GM10847 (cell line): ENCODE results near the gene MMS19.
A peak's percentile ranks its signal among the peaks of the same experiment; 100 is the strongest.

Experiments
- POLR2A ChIP-seq: IDR thresholded peaks from 2 replicates; pipeline ENCODE4 v1.6.1; 2011; ENCODE audit not compliant: insufficient read length; ENCODE audit errors: extremely low read depth

The MMS19 gene

GRCh38 chr10:97498841-97499560 is 779 bp upstream of the MMS19 start, which contains the start of gene UBTD1:
Gene UBTD1, plus strand, starts transcription at chr10:97498924. Its CDS starts 280 bp downstream, at chr10:97499204.
- TF ChIP-seq POLR2A: no peak

- peak; percentile 45 for TF ChIP-seq POLR2A
Observed at GRCh38 chr10:97497572-97498075, 598 bp downstream of the MMS19 start.

- TF ChIP-seq POLR2A: no peak
Observed at GRCh38 chr10:97494863-97495506, 3.2 kb downstream of the MMS19 start.

- no peak for TF ChIP-seq POLR2A
Observed at GRCh38 chr10:97494151-97494550, 4.1 kb downstream of the MMS19 start.

GRCh38 chr10:97490592-97490991 is 7.6 kb downstream of the MMS19 start:
- TF ChIP-seq POLR2A: no peak

GRCh38 chr10:97485647-97486281 is 12.5 kb downstream of the MMS19 start:
- TF ChIP-seq POLR2A: no peak

GRCh38 chr10:97483921-97484320 is 14.3 kb downstream of the MMS19 start:
- no peak for TF ChIP-seq POLR2A

- no peak for TF ChIP-seq POLR2A
Observed at GRCh38 chr10:97483506-97483905, 14.7 kb downstream of the MMS19 start.

GRCh38 chr10:97482381-97482780 is 15.8 kb downstream of the MMS19 start:
- TF ChIP-seq POLR2A: no peak

GRCh38 chr10:97481071-97481470 is 17.2 kb downstream of the MMS19 start:
- TF ChIP-seq POLR2A: no peak

GRCh38 chr10:97479939-97480338 is 18.3 kb downstream of the MMS19 start:
- no peak for TF ChIP-seq POLR2A

- no peak for TF ChIP-seq POLR2A
Observed at GRCh38 chr10:97475936-97476594, 22.2 kb downstream of the MMS19 start.

GRCh38 chr10:97474918-97475317 is 23.3 kb downstream of the MMS19 start:
- no peak for TF ChIP-seq POLR2A

- TF ChIP-seq POLR2A: no peak
Observed at GRCh38 chr10:97468162-97468561, 30.1 kb downstream of the MMS19 start.

GRCh38 chr10:97466755-97467154 is 31.5 kb downstream of the MMS19 start:
- TF ChIP-seq POLR2A: no peak
